ENCODE results near the gene LRRC7.
"Not testable (repeated sequence)": the region's sequence is repeated elsewhere in the genome, so short reads cannot be mapped to it uniquely, and the experiment has no call there.

The LRRC7 gene

GRCh38 chr1:69888016-69888415 lies 320.3 kb downstream of the LRRC7 start:
- DNase-seq (ENCODE audit: low read depth in 2 of 2): not testable (repeated sequence)

GRCh38 chr1:69888657-69889056 lies 320.9 kb downstream of the LRRC7 start:
- DNase-seq (ENCODE audit: low read depth in 2 of 2): no peak

- DNase-seq (ENCODE audit: low read depth in 2 of 2): no peak
These were observed 330.8 kb downstream of the LRRC7 start for GRCh38 chr1:69898403-69898947.

DNA sequence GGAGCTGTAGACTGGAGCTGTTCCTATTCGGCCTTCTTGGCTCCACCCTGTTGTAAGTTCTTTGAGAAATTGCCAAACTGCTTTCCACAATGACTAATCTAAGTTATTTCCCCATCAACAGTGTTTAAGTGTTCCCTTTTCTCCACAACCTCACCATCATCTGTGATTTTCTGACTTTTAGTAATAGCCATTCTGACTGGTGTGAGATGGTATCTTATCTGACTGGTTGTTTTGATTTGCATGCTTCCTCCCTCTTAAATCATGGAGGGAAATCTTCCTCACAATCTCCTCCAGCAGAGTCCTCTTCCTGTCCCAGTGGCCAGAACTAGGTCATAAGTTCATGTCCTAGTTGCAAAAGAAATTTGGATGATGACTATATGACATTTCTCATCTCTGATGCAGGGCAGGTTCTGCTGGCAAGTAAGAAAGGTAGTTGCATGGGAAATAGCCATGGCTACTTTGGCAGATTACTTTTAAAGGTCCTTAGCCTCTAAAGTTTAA lies 343.6 kb downstream of the LRRC7 start:
- DNase-seq (ENCODE audit: low read depth in 2 of 2): no peak

- no peak for DNase-seq (ENCODE audit: low read depth in 2 of 2)
These were observed 346.3 kb downstream of the LRRC7 start for GRCh38 chr1:69913977-69914376.

GRCh38 chr1:69914976-69915765 lies 347.4 kb downstream of the LRRC7 start:
- DNase-seq (ENCODE audit: low read depth in 2 of 2): no peak

- DNase-seq (ENCODE audit: low read depth in 2 of 2): no peak
These were observed 351.6 kb downstream of the LRRC7 start for GRCh38 chr1:69919129-69919921.

GRCh38 chr1:69919922-69920273 lies 352.2 kb downstream of the LRRC7 start:
- DNase-seq (ENCODE audit: low read depth in 2 of 2): no peak

DNA sequence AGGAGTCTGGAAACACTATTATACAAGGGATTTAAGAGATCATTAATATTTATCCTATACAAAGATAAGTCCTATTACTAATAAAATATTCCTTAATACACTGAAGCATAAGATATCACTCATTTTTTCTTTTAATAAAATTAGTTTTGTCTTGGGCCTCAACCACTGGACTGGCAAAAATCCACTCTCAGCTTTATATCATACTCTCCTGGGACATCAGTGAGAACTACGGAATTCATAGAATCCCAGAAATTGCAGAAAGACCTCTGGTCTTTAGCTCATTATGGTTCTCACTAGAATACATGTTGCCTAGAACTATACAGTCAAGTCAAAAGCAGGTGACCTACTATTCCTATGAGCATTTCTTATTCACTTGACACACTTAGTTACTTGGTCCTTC lies 352.7 kb downstream of the LRRC7 start:
- no peak for DNase-seq (ENCODE audit: low read depth in 2 of 2)

DNA sequence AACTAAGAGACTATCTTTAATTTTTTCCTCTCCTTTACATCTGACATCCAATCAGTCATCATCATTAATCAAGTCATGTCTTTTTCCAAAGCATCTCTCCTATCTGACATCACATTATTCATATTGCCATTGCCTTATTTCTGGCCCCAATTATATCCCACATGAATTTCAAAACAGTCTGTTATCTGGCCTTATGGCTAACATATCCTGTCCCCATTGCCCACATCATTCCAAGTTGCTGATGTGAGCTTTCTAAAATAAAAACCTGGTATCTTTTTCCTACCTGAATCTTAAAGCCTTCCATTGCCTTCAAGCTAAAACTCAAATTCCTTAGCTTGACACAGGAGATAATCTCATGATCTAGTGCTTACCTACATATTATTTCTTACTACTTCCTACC lies 353.8 kb downstream of the LRRC7 start:
- no peak for DNase-seq (ENCODE audit: low read depth in 2 of 2)

DNA sequence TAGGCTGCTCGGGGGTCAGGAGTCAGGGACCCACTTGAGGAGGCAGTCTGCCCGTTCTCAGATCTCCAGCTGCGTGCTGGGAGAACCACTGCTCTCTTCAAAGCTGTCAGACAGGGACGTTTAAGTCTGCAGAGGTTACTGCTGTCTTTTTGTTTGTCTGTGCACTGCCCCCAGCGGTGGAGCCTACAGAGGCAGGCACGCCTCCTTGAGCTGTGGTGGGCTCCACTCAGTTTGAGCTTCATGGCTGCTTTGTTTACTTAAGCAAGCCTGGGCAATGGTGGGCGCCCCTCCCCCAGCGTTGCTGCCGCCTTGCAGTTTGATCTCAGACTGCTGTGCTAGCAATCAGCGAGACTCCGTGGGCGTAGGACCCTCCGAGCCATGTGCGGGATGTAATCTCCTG lies 360.5 kb downstream of the LRRC7 start:
- not testable (repeated sequence) for DNase-seq (ENCODE audit: low read depth in 2 of 2)

GRCh38 chr1:69929308-69930057 lies 361.8 kb downstream of the LRRC7 start:
- DNase-seq (ENCODE audit: low read depth in 2 of 2): no peak

GRCh38 chr1:69930396-69930795 lies 362.7 kb downstream of the LRRC7 start:
- DNase-seq (ENCODE audit: low read depth in 2 of 2): no peak

- no peak for DNase-seq (ENCODE audit: low read depth in 2 of 2)
These were observed 365.0 kb downstream of the LRRC7 start for GRCh38 chr1:69932760-69933159.

- DNase-seq (ENCODE audit: low read depth in 2 of 2): no peak
These were observed 372.5 kb downstream of the LRRC7 start for GRCh38 chr1:69940231-69940630.

DNA sequence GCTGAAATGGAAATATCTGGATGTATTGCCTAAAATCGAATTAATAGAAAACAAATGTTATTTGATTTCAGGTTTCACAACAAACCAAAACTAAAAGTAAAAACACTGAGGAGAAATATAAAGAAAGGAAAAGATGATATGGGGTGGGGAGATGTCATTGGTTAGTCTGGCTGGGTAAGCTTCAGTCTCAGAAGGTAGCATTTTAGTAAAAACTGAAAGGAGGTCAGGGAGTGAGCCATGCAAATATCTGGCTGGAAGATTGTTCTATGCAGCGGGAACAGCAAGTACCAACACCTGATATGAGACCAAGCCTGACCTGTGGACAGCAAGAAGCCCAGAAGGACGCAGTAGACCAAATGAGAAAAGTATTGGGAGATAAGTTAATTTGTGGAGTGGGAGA lies 373.1 kb downstream of the LRRC7 start:
- DNase-seq (ENCODE audit: low read depth in 2 of 2): no peak

DNA sequence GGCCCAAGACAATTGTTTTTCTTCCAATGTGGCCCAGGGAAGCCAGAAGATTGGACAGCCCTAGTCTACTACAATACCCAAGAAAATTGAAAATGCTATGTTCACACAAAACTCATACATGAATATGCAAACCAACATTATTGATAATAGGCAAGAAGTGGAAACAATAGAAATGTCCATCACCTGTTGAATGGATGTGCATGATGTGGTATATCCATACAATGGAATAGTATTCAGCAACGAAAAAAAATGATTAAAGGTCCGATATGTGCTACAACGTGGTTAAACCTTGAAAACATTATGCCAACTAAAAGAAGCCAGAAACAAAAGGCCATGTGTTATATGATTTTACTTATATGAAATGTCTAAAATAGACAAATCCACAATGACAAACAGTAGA lies 375.3 kb downstream of the LRRC7 start:
- DNase-seq (ENCODE audit: low read depth in 2 of 2): no peak

- DNase-seq (ENCODE audit: low read depth in 2 of 2): no peak
These were observed 379.2 kb downstream of the LRRC7 start for GRCh38 chr1:69946935-69947334.

DNA sequence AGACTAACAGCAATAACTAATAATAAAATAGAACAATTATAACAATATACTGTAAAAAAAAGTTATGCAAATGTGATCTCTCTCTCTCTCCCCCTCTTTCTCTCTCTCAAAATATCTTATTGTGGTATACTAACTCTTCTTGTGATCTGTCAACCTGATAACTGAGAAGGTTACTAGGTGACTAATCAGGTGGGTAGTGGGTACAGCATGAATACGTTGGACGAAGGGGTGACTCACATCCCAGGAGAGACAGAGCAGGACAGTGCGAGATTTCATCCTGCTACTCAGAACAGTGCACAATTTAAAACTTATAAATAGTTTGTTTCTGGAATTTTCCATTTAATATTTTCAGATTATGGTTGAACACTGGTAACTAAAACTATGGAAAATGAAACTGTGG lies 380.1 kb downstream of the LRRC7 start:
- DNase-seq (ENCODE audit: low read depth in 2 of 2): no peak

DNA sequence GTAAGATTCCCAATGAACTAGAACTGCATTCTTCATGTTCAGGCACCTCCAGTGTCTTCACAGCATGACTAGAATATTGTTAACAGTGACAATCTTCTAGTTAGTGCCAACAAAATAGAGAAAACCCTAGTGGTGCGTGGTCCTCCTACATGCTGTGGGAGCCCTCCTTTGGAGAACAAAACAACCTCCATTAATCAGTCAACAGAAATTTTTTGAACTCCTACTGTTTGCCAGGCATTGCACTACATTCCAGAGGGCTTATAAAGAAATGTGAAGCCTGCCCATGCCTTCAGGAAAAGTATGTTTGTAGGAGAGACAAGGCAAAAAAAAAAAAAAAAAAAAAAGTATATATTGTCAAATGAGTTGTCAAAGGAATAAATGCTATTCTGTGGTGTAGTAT lies 385.0 kb downstream of the LRRC7 start:
- DNase-seq (ENCODE audit: low read depth in 2 of 2): no peak

DNA sequence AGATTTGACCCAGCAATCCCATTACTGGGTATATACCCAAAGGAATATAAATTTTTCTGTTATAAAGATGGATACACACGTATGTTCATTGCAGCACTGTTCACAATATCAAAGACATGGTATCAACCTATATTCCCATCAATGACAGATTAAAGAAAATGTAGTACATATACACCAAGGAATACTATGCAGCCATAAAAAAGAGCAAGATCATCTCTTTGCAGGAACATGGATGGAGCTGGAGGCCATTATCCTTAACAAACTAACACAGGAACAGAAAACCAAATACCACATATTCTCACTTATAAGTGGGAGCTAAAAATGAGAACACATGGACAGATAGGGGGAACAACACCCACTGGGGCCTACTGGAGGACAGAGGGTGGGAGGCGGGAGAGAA lies 394.7 kb downstream of the LRRC7 start:
- not testable (repeated sequence) for DNase-seq (ENCODE audit: low read depth in 2 of 2)

GRCh38 chr1:69967245-69967766 lies 399.6 kb downstream of the LRRC7 start:
- no peak for DNase-seq (ENCODE audit: low read depth in 2 of 2)
